Fibroblast of lung (primary cell): ENCODE data around the gene ZNF775. TPM values are rescaled to one million over a fixed set of nuclear protein-coding genes. Genes with fewer than 3 reads are reported as not detected.

Experiments used
- DNase-seq, 2 donors: peaks; one replicate each; pipeline versions ENCODE4 v3.0.0 to v3.0.0-alpha.2; 2010; ENCODE audit warnings: low read depth in 2 of 2
- H2AFZ ChIP-seq: 2 replicates; pipeline ENCODE4 v1.5.1; 2012; ENCODE audit warnings: low read length, control low read depth, inconsistent platforms
- H3K27ac ChIP-seq: 2 replicates; pipeline ENCODE4 v1.5.1; 2011; ENCODE audit warnings: low read length, control low read depth; ENCODE audit not compliant: insufficient read depth
- H3K27me3 ChIP-seq: 2 replicates; pipeline ENCODE4 v1.5.1; 2011; ENCODE audit warnings: mild to moderate bottlenecking, low read length; ENCODE audit not compliant: control insufficient read depth, insufficient read depth
- H3K36me3 ChIP-seq: 2 replicates; pipeline ENCODE4 v1.5.1; 2011; ENCODE audit warnings: low read length; ENCODE audit not compliant: control insufficient read depth, insufficient read depth
- H3K4me1 ChIP-seq: 2 replicates; pipeline ENCODE4 v1.5.1; 2011; ENCODE audit warnings: low read length; ENCODE audit not compliant: control insufficient read depth, insufficient read depth; ENCODE audit errors: extremely low read depth
- H3K4me2 ChIP-seq: 2 replicates; pipeline ENCODE4 v1.5.1; 2011; ENCODE audit warnings: low read length, control low read depth; ENCODE audit not compliant: insufficient read depth; ENCODE audit errors: extremely low read depth
- H3K4me3 ChIP-seq, 4 experiments: fragments of 200-600 bp in 1 of 4; sonication (generic) in 1 of 4; replicated peaks in 1 of 4; 2 replicates each; pipeline ENCODE4 v1.5.1; 2011 to 2016; ENCODE audit warnings: low read length in 4 of 4, low read depth in 3 of 4, mild to moderate bottlenecking in 3 of 4, control low read depth in 2 of 4, inconsistent platforms in 1 of 4, mixed read lengths in 1 of 4; ENCODE audit not compliant: insufficient read depth in 1 of 4; ENCODE audit errors: control extremely low read depth in 1 of 4
- H3K79me2 ChIP-seq: 2 replicates; pipeline ENCODE4 v1.5.1; 2012; ENCODE audit warnings: mild to moderate bottlenecking, low read length, inconsistent platforms; ENCODE audit not compliant: control insufficient read depth, insufficient read depth
- H3K9ac ChIP-seq: 2 replicates; pipeline ENCODE4 v1.5.1; 2011; ENCODE audit warnings: mild to moderate bottlenecking, low read length, control low read depth; ENCODE audit not compliant: insufficient read depth
- H3K9me3 ChIP-seq: 2 replicates; pipeline ENCODE4 v1.5.1; 2012; ENCODE audit warnings: low read depth, low read length; ENCODE audit not compliant: control insufficient read depth, insufficient read depth
- H4K20me1 ChIP-seq: 2 replicates; pipeline ENCODE4 v1.5.1; 2011; ENCODE audit warnings: low read length; ENCODE audit not compliant: control insufficient read depth, insufficient read depth; ENCODE audit errors: extremely low read depth
- CTCF ChIP-seq, 2 donors: IDR thresholded peaks in 1 of 2; conservative IDR thresholded peaks in 1 of 2; 1 replicate in 1 of 2; 2 replicates in 1 of 2; pipeline ENCODE4 v1.5.1; 2011 to 2012; ENCODE audit warnings: low read length in 2 of 2, control low read depth in 1 of 2, inconsistent platforms in 1 of 2, low read depth in 1 of 2, mild to moderate bottlenecking in 1 of 2
- EZH2 ChIP-seq: IDR thresholded peaks from 2 replicates; pipeline ENCODE4 v1.5.1; 2012; ENCODE audit warnings: low read length, control low read depth, mild to moderate bottlenecking; ENCODE audit errors: missing control alignments
- polyA plus RNA-seq, 2 donors: library from polyadenylated mRNA; depleted of rRNA in 1 of 2; stranded (reverse) in 1 of 2; unstranded in 1 of 2; fragments of >200 nt; gene quantifications; 2 replicates each; pipeline ENCODE4 v1.2.1, GENCODE V29; 2011 to 2012; ENCODE audit warnings: missing spikeins in 1 of 2
- total RNA-seq: library from RNA; depleted of rRNA; stranded (reverse); fragments of >200 nt; gene quantifications from 2 replicates; pipeline ENCODE4 v1.2.1, GENCODE V29; 2014

The ZNF775 gene
- total and polyA plus RNA-seq, 2 donors (not counting 1 experiment from before 2014, with no cell fraction given): 1.2 to 9.6 TPM

GRCh38 chr7:150369748-150370501, 9.2 kb upstream of the ZNF775 start:
- H4K20me1 ChIP-seq: no peaks in the 10 kb centered on the region
- peaks cover 40% of the 10 kb centered on the region for H3K79me2 ChIP-seq
- H3K4me1 ChIP-seq: peaks cover 10% of the 10 kb centered on the region
- peak overlapping the region; percentile 97 for H3K4me2 ChIP-seq
- peaks cover 19% of the 10 kb centered on the region for H3K36me3 ChIP-seq
- DNase-seq: no peak
- peak overlapping the region; percentile 81 for H3K27ac ChIP-seq
- no peaks in the 10 kb centered on the region for H3K27me3 ChIP-seq
- peak overlapping the region; percentile 77 for H3K9ac ChIP-seq
- H3K9me3 ChIP-seq: no peaks in the 10 kb centered on the region
- H2AFZ ChIP-seq: no peak overlapping the region
- TF ChIP-seq EZH2 (no peak), CTCF (conservative IDR thresholded peaks at IDR 0.05 in 1 of 2, IDR thresholded peaks at IDR 0.05 in 1 of 2; ENCODE audit: low read depth in 1 of 2, low read length in 2 of 2) (no peak)
- H3K4me3 ChIP-seq: peak overlapping the region; percentile 71 to 85 (median 78)

GRCh38 chr7:150370612-150371071, 8.5 kb upstream of the ZNF775 start:
- Histone ChIP-seq H4K20me1 (no peaks in the 10 kb centered on the region), H3K9ac (no peak overlapping the region), H3K79me2 (peaks cover 40% of the 10 kb centered on the region), H3K9me3 (no peaks in the 10 kb centered on the region), H3K36me3 (peaks cover 19% of the 10 kb centered on the region), H3K27ac (peak overlapping the region; percentile 81), H3K4me1 (peaks cover 10% of the 10 kb centered on the region), H3K4me3 (peak overlapping the region in 2 of 4 experiments; percentile 5 to 75), H2AFZ (no peak overlapping the region), H3K4me2 (peak overlapping the region; percentile 97), H3K27me3 (no peaks in the 10 kb centered on the region)
- TF ChIP-seq CTCF (conservative IDR thresholded peaks at IDR 0.05 in 1 of 2, IDR thresholded peaks at IDR 0.05 in 1 of 2; ENCODE audit: low read depth in 1 of 2, low read length in 2 of 2) (no peak), EZH2 (no peak)
- peak in 1 of 2 donors; percentile 83 for DNase-seq

- TF ChIP-seq CTCF (conservative IDR thresholded peaks at IDR 0.05 in 1 of 2, IDR thresholded peaks at IDR 0.05 in 1 of 2; ENCODE audit: low read depth in 1 of 2, low read length in 2 of 2): no peak
- no peak for TF ChIP-seq EZH2
- H3K27me3 ChIP-seq: no peaks in the 10 kb centered on the region
- peaks cover 10% of the 10 kb centered on the region for H3K4me1 ChIP-seq
- H3K27ac ChIP-seq: peak overlapping the region; percentile 81
- DNase-seq: no peak
- peaks cover 19% of the 10 kb centered on the region for H3K36me3 ChIP-seq
- H3K9ac ChIP-seq: peak overlapping the region; percentile 39
- no peaks in the 10 kb centered on the region for H3K9me3 ChIP-seq
- peaks cover 40% of the 10 kb centered on the region for H3K79me2 ChIP-seq
- H3K4me3 ChIP-seq: peak overlapping the region in 1 of 4 experiments; percentile 75
- H3K4me2 ChIP-seq: peak overlapping the region; percentile 97
- no peak overlapping the region for H2AFZ ChIP-seq
- H4K20me1 ChIP-seq: no peaks in the 10 kb centered on the region
Measured at GRCh38 chr7:150371131-150371995, 7.8 kb upstream of the ZNF775 start.
